Trophoblast cell (in vitro differentiated cells and primary cell): ENCODE results near the gene KRTAP4-11.
"Not testable (repeated sequence)": the region's sequence is repeated elsewhere in the genome, so short reads cannot be mapped to it uniquely, and the experiment has no call there.

Source experiments
- DNase-seq, 2 donors: peaks; one replicate each; pipeline ENCODE4 v3.0.0-alpha.2; 2016
- H2AFZ ChIP-seq: 2 replicates; pipeline ENCODE4 v1.6.1; 2013; ENCODE audit warnings: low read length, moderate library complexity, mild to moderate bottlenecking; ENCODE audit not compliant: insufficient read depth, poor library complexity
- H2AK5ac ChIP-seq: 2 replicates; pipeline ENCODE4 v1.6.1; 2013; ENCODE audit warnings: mild to moderate bottlenecking, low read length
- H2BK120ac ChIP-seq: 2 replicates; pipeline ENCODE4 v1.6.1; 2013; ENCODE audit warnings: low read length, mild to moderate bottlenecking, moderate library complexity; ENCODE audit not compliant: insufficient read depth, poor library complexity
- H2BK12ac ChIP-seq: 2 replicates; pipeline ENCODE4 v1.6.1; 2013; ENCODE audit warnings: mild to moderate bottlenecking, low read length, moderate library complexity
- H2BK5ac ChIP-seq: 2 replicates; pipeline ENCODE4 v1.6.1; 2013; ENCODE audit warnings: low read length, low read depth, moderate library complexity, mild to moderate bottlenecking; ENCODE audit not compliant: poor library complexity
- H3K14ac ChIP-seq: 2 replicates; pipeline ENCODE4 v1.6.1; 2013; ENCODE audit warnings: mild to moderate bottlenecking, low read length
- H3K18ac ChIP-seq: 2 replicates; pipeline ENCODE4 v1.6.1; 2013; ENCODE audit warnings: mild to moderate bottlenecking, low read length
- H3K23ac ChIP-seq: 2 replicates; pipeline ENCODE4 v1.6.1; 2013; ENCODE audit warnings: low read length
- H3K27ac ChIP-seq: 2 replicates; pipeline ENCODE4 v1.5.1; 2013; ENCODE audit warnings: low read depth, mild to moderate bottlenecking, inconsistent platforms, low read length, moderate library complexity
- H3K27me3 ChIP-seq: 2 replicates; pipeline ENCODE4 v1.6.1; 2013; ENCODE audit warnings: inconsistent platforms, mild to moderate bottlenecking, low read length, moderate library complexity; ENCODE audit not compliant: insufficient read depth
- H3K36me3 ChIP-seq, 2 experiments: 1 replicate in 1 of 2; 2 replicates in 1 of 2; pipeline ENCODE4 v1.6.1; 2013; ENCODE audit warnings: low read length in 2 of 2, mild to moderate bottlenecking in 2 of 2, moderate library complexity in 1 of 2; ENCODE audit not compliant: insufficient read depth in 2 of 2, control insufficient read depth in 1 of 2
- H3K4ac ChIP-seq: 2 replicates; pipeline ENCODE4 v1.6.1; 2013; ENCODE audit warnings: low read depth, mild to moderate bottlenecking, low read length, moderate library complexity
- H3K4me1 ChIP-seq, 2 experiments: 1 replicate in 1 of 2; 2 replicates in 1 of 2; pipeline ENCODE4 v1.6.1; 2013; ENCODE audit warnings: low read length in 2 of 2, mild to moderate bottlenecking in 2 of 2, moderate library complexity in 1 of 2; ENCODE audit not compliant: insufficient read depth in 2 of 2, control insufficient read depth in 1 of 2
- H3K4me2 ChIP-seq: 2 replicates; pipeline ENCODE4 v1.6.1; 2013; ENCODE audit warnings: inconsistent platforms, mild to moderate bottlenecking, low read length, moderate library complexity
- H3K4me3 ChIP-seq: 2 replicates; pipeline ENCODE4 v1.5.1; 2013; ENCODE audit warnings: mild to moderate bottlenecking, low read depth, low read length, inconsistent platforms
- H3K79me1 ChIP-seq: one replicate; pipeline ENCODE4 v1.6.1; 2013; ENCODE audit warnings: low read length
- H3K79me2 ChIP-seq: 2 replicates; pipeline ENCODE4 v1.6.1; 2013; ENCODE audit warnings: low read length, mild to moderate bottlenecking; ENCODE audit not compliant: control insufficient read depth, insufficient read depth, poor library complexity
- H3K9ac ChIP-seq: 2 replicates; pipeline ENCODE4 v1.6.1; 2013; ENCODE audit warnings: mild to moderate bottlenecking, low read length
- H3K9me3 ChIP-seq: 2 replicates; pipeline ENCODE4 v1.6.1; 2013; ENCODE audit warnings: low read depth, mild to moderate bottlenecking, control low read depth, inconsistent platforms, low read length; ENCODE audit not compliant: insufficient read depth
- H4K12ac ChIP-seq: 2 replicates; pipeline ENCODE4 v1.6.1; 2013; ENCODE audit warnings: low read depth, mild to moderate bottlenecking, low read length, moderate library complexity
- H4K8ac ChIP-seq: 2 replicates; pipeline ENCODE4 v1.6.1; 2013; ENCODE audit warnings: low read depth, mild to moderate bottlenecking, low read length, moderate library complexity
- H4K91ac ChIP-seq: one replicate; pipeline ENCODE4 v1.6.1; 2013; ENCODE audit warnings: low read depth, mild to moderate bottlenecking, low read length, moderate library complexity
- WGBS: extraction: QIAGEN DNeasy Blood & Tissue Kit; methylation state at CpG from one replicate; pipeline ENCODE4 v1.1.7; 2013; ENCODE audit warnings: missing lambda C conversion rate; ENCODE audit not compliant: insufficient read length, insufficient coverage; ENCODE audit errors: extremely low coverage; 5-methylcytosine and 5-hydroxymethylcytosine counted together

Gene KRTAP4-11

GRCh38 chr17:41119696-41120690 is 1.8 kb upstream of the KRTAP4-11 start:
- H3K9ac ChIP-seq, H3K4me1 ChIP-seq, H2AK5ac ChIP-seq, H4K91ac ChIP-seq, H4K12ac ChIP-seq, H3K27me3 ChIP-seq, H3K14ac ChIP-seq, H3K79me1 ChIP-seq, H3K79me2 ChIP-seq, H3K23ac ChIP-seq, H3K4ac ChIP-seq, H2BK12ac ChIP-seq, H3K27ac ChIP-seq, H3K18ac ChIP-seq, H2AFZ ChIP-seq, H2BK5ac ChIP-seq, H3K9me3 ChIP-seq, H2BK120ac ChIP-seq, H3K4me2 ChIP-seq, H3K4me3 ChIP-seq, H4K8ac ChIP-seq, H3K36me3 ChIP-seq: not testable (repeated sequence)
- no CpG with 5 or more reads among the region's 11 CpGs for WGBS
- peak; percentile 18 to 47 for DNase-seq

GRCh38 chr17:41118721-41119120 is 548 bp upstream of the KRTAP4-11 start:
- Histone ChIP-seq H2BK120ac (no peak overlapping the region), H3K4me1 (no peaks in the 10 kb centered on the region), H3K14ac (no peak overlapping the region), H3K4me3 (no peak overlapping the region), H3K79me1 (no peaks in the 10 kb centered on the region), H2AK5ac (no peak overlapping the region), H3K27me3 (no peaks in the 10 kb centered on the region), H2BK12ac (no peak overlapping the region), H2AFZ (no peak overlapping the region), H3K4ac (no peak overlapping the region), H3K9ac (no peak overlapping the region), H3K18ac (no peak overlapping the region), H3K9me3 (peaks cover 4% of the 10 kb centered on the region), H3K79me2 (no peaks in the 10 kb centered on the region), H3K23ac (no peak overlapping the region), H3K4me2 (no peak overlapping the region), H2BK5ac (no peak overlapping the region), H3K27ac (no peak overlapping the region), H3K36me3 (no peaks in the 10 kb centered on the region), H4K8ac (no peak overlapping the region), H4K91ac (no peak overlapping the region), H4K12ac (no peak overlapping the region)
- DNase-seq, result no peak
- no CpG with 5 or more reads among the region's 4 CpGs for WGBS

DNA sequence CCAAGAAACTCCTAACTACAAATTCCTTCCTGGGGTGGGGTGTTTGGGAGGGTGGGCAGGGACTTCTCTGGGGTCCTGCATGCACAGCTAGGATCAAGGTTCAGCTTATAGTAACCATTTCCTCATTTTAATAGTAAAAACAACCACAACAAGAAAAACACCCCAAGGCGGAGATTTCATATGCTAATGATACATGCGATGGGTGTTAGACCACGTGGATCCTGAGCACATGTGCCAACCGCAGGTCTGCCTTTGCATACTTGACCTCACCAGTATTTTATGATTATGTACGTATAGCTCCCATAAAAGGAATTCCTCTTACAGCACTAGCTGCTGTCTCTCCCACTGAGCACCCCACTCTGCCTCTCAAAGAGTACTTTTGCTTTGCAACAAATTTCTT is 1.9 kb downstream of the KRTAP4-11 start:
- Histone ChIP-seq H3K27ac (no peak overlapping the region), H3K4me1 (no peaks in the 10 kb centered on the region), H3K9me3 (peaks cover 4% of the 10 kb centered on the region), H3K9ac (no peak overlapping the region), H2BK120ac (no peak overlapping the region), H3K79me2 (no peaks in the 10 kb centered on the region), H3K4me3 (no peak overlapping the region), H3K79me1 (no peaks in the 10 kb centered on the region), H2AK5ac (no peak overlapping the region), H2BK5ac (no peak overlapping the region), H2BK12ac (no peak overlapping the region), H3K27me3 (no peaks in the 10 kb centered on the region), H2AFZ (no peak overlapping the region), H4K12ac (no peak overlapping the region), H4K91ac (no peak overlapping the region), H3K4me2 (no peak overlapping the region), H3K23ac (no peak overlapping the region), H3K14ac (no peak overlapping the region), H3K36me3 (no peaks in the 10 kb centered on the region), H3K4ac (no peak overlapping the region), H3K18ac (no peak overlapping the region), H4K8ac (no peak overlapping the region)
- DNase-seq, result no peak
- no CpG with 5 or more reads among the region's 5 CpGs for WGBS

- Histone ChIP-seq H3K27ac (no peak overlapping the region), H4K12ac (no peak overlapping the region)
Measured at GRCh38 chr17:41111151-41111885, 6.9 kb downstream of the KRTAP4-11 start.

More at GRCh38 chr17:41111151-41111885, 6.9 kb downstream of the KRTAP4-11 start:
- no peaks in the 10 kb centered on the region for H3K27me3 ChIP-seq
- no peak overlapping the region for H2BK5ac ChIP-seq
- no peak for DNase-seq
- H4K91ac ChIP-seq, result no peak overlapping the region
- no peak overlapping the region for H2AK5ac ChIP-seq
- peaks cover 4% of the 10 kb centered on the region for H3K9me3 ChIP-seq
- no peaks in the 10 kb centered on the region for H3K79me2 ChIP-seq
- H3K4me1 ChIP-seq, result no peaks in the 10 kb centered on the region
- H3K4me3 ChIP-seq, result no peak overlapping the region
- H3K4me2 ChIP-seq, result no peak overlapping the region
- H3K18ac ChIP-seq, result no peak overlapping the region
- no peak overlapping the region for H2BK12ac ChIP-seq
- no peak overlapping the region for H2AFZ ChIP-seq
- H3K9ac ChIP-seq, result no peak overlapping the region
- H3K14ac ChIP-seq, result no peak overlapping the region
- no peaks in the 10 kb centered on the region for H3K36me3 ChIP-seq
- H4K8ac ChIP-seq, result no peak overlapping the region
- no CpG with 5 or more reads among the region's 2 CpGs for WGBS
- no peak overlapping the region for H3K4ac ChIP-seq
- no peak overlapping the region for H2BK120ac ChIP-seq
- H3K79me1 ChIP-seq, result no peaks in the 10 kb centered on the region
- H3K23ac ChIP-seq, result no peak overlapping the region
